SU-DHL-6 (cell line): ENCODE data around the gene VAT1L.

ENCODE experiments used
- H2AFZ ChIP-seq: fragments of 200-600 bp; sonication (generic); 2 replicates; pipeline ENCODE4 v1.6.1; 2014; ENCODE audit warnings: low read depth, mild to moderate bottlenecking, moderate library complexity, mixed read lengths, antibody characterized with exemption, low read length; ENCODE audit not compliant: severe bottlenecking
- H3F3A ChIP-seq: fragments of 200-600 bp; shearing (Covaris generic); 2 replicates; pipeline ENCODE4 v1.6.0; 2016; ENCODE audit warnings: antibody characterized with exemption, mild to moderate bottlenecking; ENCODE audit not compliant: insufficient read depth
- H3K27ac ChIP-seq: fragments of 200-600 bp; sonication (generic); 2 replicates; pipeline ENCODE4 v1.5.1; 2016; ENCODE audit warnings: low read depth, mild to moderate bottlenecking, low read length, moderate library complexity, mixed read lengths
- H3K27me3 ChIP-seq: fragments of 200-600 bp; sonication (generic), shearing (Covaris generic); 2 replicates; pipeline ENCODE4 v1.6.0; 2014; ENCODE audit warnings: mild to moderate bottlenecking, low read length
- H3K36me3 ChIP-seq: fragments of 200-600 bp; sonication (generic); 2 replicates; pipeline ENCODE4 v1.6.1; 2014; ENCODE audit warnings: mild to moderate bottlenecking, low read length, mixed read lengths
- H3K4me2 ChIP-seq: fragments of 300-600, 200-600 bp; shearing (Covaris generic), sonication (generic); 2 replicates; pipeline ENCODE4 v1.6.0; 2014; ENCODE audit warnings: low read length, low read depth, mild to moderate bottlenecking; ENCODE audit not compliant: poor library complexity, severe bottlenecking
- H3K4me3 ChIP-seq: fragments of 200-600 bp; sonication (generic); 2 replicates; pipeline ENCODE4 v1.5.1; 2014; ENCODE audit warnings: antibody characterized with exemption, low read length, mild to moderate bottlenecking, mixed read lengths; ENCODE audit not compliant: insufficient read depth, poor library complexity, severe bottlenecking
- H3K79me2 ChIP-seq: fragments of 200-600 bp; sonication (generic); 2 replicates; pipeline ENCODE4 v1.6.1; 2014; ENCODE audit warnings: mild to moderate bottlenecking, low read length, moderate library complexity; ENCODE audit not compliant: insufficient read depth
- H3K9ac ChIP-seq: fragments of 200-600 bp; sonication (generic); 2 replicates; pipeline ENCODE4 v1.7.0; 2014; ENCODE audit warnings: mild to moderate bottlenecking, low read length
- H3K9me2 ChIP-seq: fragments of 200-600 bp; sonication (generic); replicated peaks from 2 replicates; pipeline ENCODE4 v1.6.1; 2014; ENCODE audit warnings: low read length; ENCODE audit not compliant: insufficient read depth
- H3K9me3 ChIP-seq: fragments of 200-600 bp; sonication (generic); 2 replicates; pipeline ENCODE4 v1.6.1; 2014; ENCODE audit warnings: low read length, mixed read lengths; ENCODE audit not compliant: insufficient read depth
- H4K20me1 ChIP-seq: fragments of 200-600 bp; sonication (generic); 2 replicates; pipeline ENCODE4 v1.6.1; 2014; ENCODE audit warnings: low read depth, mild to moderate bottlenecking, antibody characterized with exemption, low read length, moderate library complexity, mixed read lengths
- CTCF ChIP-seq: fragments of 200-600 bp; sonication (generic); IDR thresholded peaks from one replicate; pipeline ENCODE4 v1.5.1; 2017; ENCODE audit warnings: antibody characterized with exemption, mild to moderate bottlenecking, low read length, moderate library complexity; ENCODE audit not compliant: insufficient read depth, poor library complexity, severe bottlenecking
- EZH2phosphoT487 ChIP-seq: fragments of 200-600 bp; sonication (generic), shearing (Covaris generic); conservative IDR thresholded peaks from 2 replicates; pipeline ENCODE4 v1.6.1; 2018; ENCODE audit warnings: mild to moderate bottlenecking, antibody characterized with exemption, low read length, moderate library complexity, mixed read lengths

The VAT1L gene

GRCh38 chr16:77840673-77841501 lies 52.5 kb downstream of the VAT1L start:
- no peaks in the 10 kb centered on the region for H3K9me3 ChIP-seq
- H2AFZ ChIP-seq = no peak overlapping the region
- no peaks in the 10 kb centered on the region for H3K9me2 ChIP-seq
- TF ChIP-seq CTCF = no peak
- TF ChIP-seq EZH2phosphoT487 = no peak
- H3K36me3 ChIP-seq = no peaks in the 10 kb centered on the region
- H3K27ac ChIP-seq = no peak overlapping the region
- H3F3A ChIP-seq = no peaks in the 10 kb centered on the region
- H4K20me1 ChIP-seq = no peaks in the 10 kb centered on the region
- H3K4me2 ChIP-seq = no peak overlapping the region
- no peak overlapping the region for H3K4me3 ChIP-seq
- H3K9ac ChIP-seq = no peak overlapping the region
- no peaks in the 10 kb centered on the region for H3K79me2 ChIP-seq
- H3K27me3 ChIP-seq = no peaks in the 10 kb centered on the region

GRCh38 chr16:77841502-77841763 lies 53.1 kb downstream of the VAT1L start:
- Histone ChIP-seq H3K9me3 (no peaks in the 10 kb centered on the region), H3K9me2 (no peaks in the 10 kb centered on the region), H3K36me3 (no peaks in the 10 kb centered on the region), H3K79me2 (no peaks in the 10 kb centered on the region), H3K27ac (no peak overlapping the region), H3F3A (no peaks in the 10 kb centered on the region), H4K20me1 (no peaks in the 10 kb centered on the region), H3K4me3 (no peak overlapping the region), H3K9ac (no peak overlapping the region), H3K27me3 (no peaks in the 10 kb centered on the region), H2AFZ (no peak overlapping the region), H3K4me2 (no peak overlapping the region)
- TF ChIP-seq EZH2phosphoT487 = no peak
- TF ChIP-seq CTCF = no peak

GRCh38 chr16:77842468-77842867 lies 54.1 kb downstream of the VAT1L start:
- Histone ChIP-seq H3K4me3 (no peak overlapping the region), H3K9me3 (no peaks in the 10 kb centered on the region), H3K9ac (no peak overlapping the region), H3K4me2 (no peak overlapping the region), H3K9me2 (no peaks in the 10 kb centered on the region), H3K27me3 (no peaks in the 10 kb centered on the region), H4K20me1 (no peaks in the 10 kb centered on the region), H3F3A (no peaks in the 10 kb centered on the region), H3K27ac (no peak overlapping the region), H2AFZ (no peak overlapping the region), H3K79me2 (no peaks in the 10 kb centered on the region), H3K36me3 (no peaks in the 10 kb centered on the region)
- no peak for TF ChIP-seq CTCF
- no peak for TF ChIP-seq EZH2phosphoT487
